ACC112 (cell line): ENCODE results near the gene GJD4.

ENCODE experiments used
- H2AFZ ChIP-seq: fragments of 200-600 bp; sonication (generic); one replicate; pipeline ENCODE4 v1.6.0; 2017; ENCODE audit warnings: antibody characterized with exemption, low read length; ENCODE audit not compliant: unreplicated experiment
- H3K27ac ChIP-seq: fragments of 200-600 bp; sonication (generic); 2 replicates; pipeline ENCODE4 v1.5.1; 2014; ENCODE audit warnings: low read depth, mild to moderate bottlenecking, antibody characterized with exemption, low read length, moderate library complexity
- H3K27me3 ChIP-seq: fragments of 200-600 bp; sonication (generic); 2 replicates; pipeline ENCODE4 v1.6.1; 2014; ENCODE audit warnings: mild to moderate bottlenecking, antibody characterized with exemption, low read length, moderate library complexity, mixed read lengths; ENCODE audit not compliant: insufficient read depth
- H3K36me3 ChIP-seq: fragments of 200-600 bp; sonication (generic); 2 replicates; pipeline ENCODE4 v1.6.1; 2016; ENCODE audit warnings: mild to moderate bottlenecking, antibody characterized with exemption, low read length, moderate library complexity, mixed read lengths; ENCODE audit not compliant: insufficient read depth
- H3K4me1 ChIP-seq: fragments of 200-600 bp; sonication (generic); one replicate; pipeline ENCODE4 v1.6.1; 2016; ENCODE audit warnings: low read length, mixed read lengths; ENCODE audit not compliant: insufficient read depth, unreplicated experiment, control insufficient read depth
- H3K4me3 ChIP-seq: fragments of 200-600 bp; sonication (generic); 2 replicates; pipeline ENCODE4 v1.5.1; 2014; ENCODE audit warnings: mild to moderate bottlenecking, low read depth, low read length
- H3K79me2 ChIP-seq: fragments of 200-600 bp; sonication (generic); one replicate; pipeline ENCODE4 v1.6.0; 2016; ENCODE audit warnings: low read length; ENCODE audit not compliant: control insufficient read depth, unreplicated experiment, insufficient read depth

The GJD4 gene

GRCh38 chr10:35639021-35639727, 34.0 kb downstream of the GJD4 start:
- no peak overlapping the region for H2AFZ ChIP-seq
- no peaks in the 10 kb centered on the region for H3K27me3 ChIP-seq
- peak overlapping the region; percentile 79 for H3K4me3 ChIP-seq
- H3K27ac ChIP-seq, result no peak overlapping the region
- H3K79me2 ChIP-seq, result no peaks in the 10 kb centered on the region
- no peaks in the 10 kb centered on the region for H3K4me1 ChIP-seq
- no peaks in the 10 kb centered on the region for H3K36me3 ChIP-seq

GRCh38 chr10:35639728-35640401, 34.7 kb downstream of the GJD4 start:
- H3K4me1 ChIP-seq, result no peaks in the 10 kb centered on the region
- no peak overlapping the region for H2AFZ ChIP-seq
- H3K36me3 ChIP-seq, result no peaks in the 10 kb centered on the region
- H3K27me3 ChIP-seq, result no peaks in the 10 kb centered on the region
- peak overlapping the region; percentile 79 for H3K4me3 ChIP-seq
- no peak overlapping the region for H3K27ac ChIP-seq
- no peaks in the 10 kb centered on the region for H3K79me2 ChIP-seq

DNA sequence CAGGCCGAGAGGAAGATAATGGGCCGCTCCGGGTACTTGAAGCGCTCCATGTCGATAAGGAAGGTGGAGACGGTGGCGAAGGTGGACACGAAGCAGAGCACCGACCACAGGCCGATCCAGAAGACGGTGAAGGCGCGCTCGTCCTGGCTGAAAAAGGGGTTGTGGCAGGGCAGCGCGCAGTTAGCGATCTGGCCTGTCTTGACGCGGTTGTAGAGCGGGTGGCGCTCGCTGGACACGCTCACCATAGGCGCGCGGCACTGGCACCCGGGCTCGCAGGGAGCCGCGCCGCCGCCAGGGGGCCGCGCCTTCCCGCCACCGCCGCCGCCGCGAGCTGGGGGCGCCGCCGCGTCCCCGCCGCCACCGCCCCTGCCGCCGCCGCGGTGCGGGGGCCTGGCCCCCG, 35.3 kb downstream of the GJD4 start:
- Histone ChIP-seq H3K4me3 (peak overlapping the region; percentile 79), H3K4me1 (no peaks in the 10 kb centered on the region), H3K27me3 (no peaks in the 10 kb centered on the region), H3K27ac (no peak overlapping the region), H3K36me3 (no peaks in the 10 kb centered on the region), H3K79me2 (no peaks in the 10 kb centered on the region), H2AFZ (no peak overlapping the region)

GRCh38 chr10:35640951-35641675, 36.0 kb downstream of the GJD4 start:
- Histone ChIP-seq H3K36me3 (no peaks in the 10 kb centered on the region), H3K4me3 (peak overlapping the region; percentile 93), H3K79me2 (no peaks in the 10 kb centered on the region), H3K4me1 (no peaks in the 10 kb centered on the region), H3K27ac (no peak overlapping the region), H3K27me3 (no peaks in the 10 kb centered on the region), H2AFZ (peak overlapping the region; percentile 93)

DNA sequence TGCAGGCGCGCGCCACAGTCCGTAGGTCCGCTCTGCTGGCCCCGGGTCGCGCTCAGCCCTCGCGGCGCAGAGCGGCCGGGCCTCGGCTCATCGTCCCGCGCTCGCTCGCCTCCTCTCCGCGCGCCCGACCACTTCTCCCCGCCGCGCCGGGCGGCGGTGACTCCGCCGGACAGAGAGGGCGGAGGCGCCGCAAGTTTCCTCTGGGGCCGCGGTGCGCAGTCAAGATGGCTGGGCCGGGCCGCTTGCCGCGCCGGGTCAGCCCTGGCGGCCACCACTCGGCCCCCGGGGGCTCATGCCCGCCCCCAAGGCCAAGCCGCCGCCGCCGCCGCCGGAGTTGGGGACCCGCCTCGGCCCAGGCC, 36.5 kb downstream of the GJD4 start:
- Histone ChIP-seq H2AFZ (peak overlapping the region; percentile 93), H3K27me3 (no peaks in the 10 kb centered on the region), H3K27ac (no peak overlapping the region), H3K36me3 (no peaks in the 10 kb centered on the region), H3K4me1 (no peaks in the 10 kb centered on the region), H3K79me2 (no peaks in the 10 kb centered on the region), H3K4me3 (peak overlapping the region; percentile 93)

GRCh38 chr10:35642035-35642792, 37.1 kb downstream of the GJD4 start, which contains the start of gene FZD8:
Gene FZD8 (minus strand): TSS chr10:35642296. CDS start chr10:35641429, 867 bp downstream.
- no peaks in the 10 kb centered on the region for H3K79me2 ChIP-seq
- peak within 1 kb of the TSS; percentile 97 for H2AFZ ChIP-seq
- no peaks in the 10 kb centered on the region for H3K36me3 ChIP-seq
- no peak within 1 kb of the TSS for H3K27ac ChIP-seq
- peak within 1 kb of the TSS; percentile 93 for H3K4me3 ChIP-seq
- no peaks in the 10 kb centered on the region for H3K4me1 ChIP-seq
- H3K27me3 ChIP-seq, result no peaks in the 10 kb centered on the region

GRCh38 chr10:35642793-35643114, 37.6 kb downstream of the GJD4 start:
- Histone ChIP-seq H3K4me1 (no peaks in the 10 kb centered on the region), H3K27ac (no peak overlapping the region), H3K79me2 (no peaks in the 10 kb centered on the region), H3K27me3 (no peaks in the 10 kb centered on the region), H3K36me3 (no peaks in the 10 kb centered on the region), H2AFZ (peak overlapping the region; percentile 97), H3K4me3 (peak overlapping the region; percentile 93)

GRCh38 chr10:35643151-35644049, 38.3 kb downstream of the GJD4 start:
- Histone ChIP-seq H3K79me2 (no peaks in the 10 kb centered on the region), H3K27me3 (no peaks in the 10 kb centered on the region), H3K36me3 (no peaks in the 10 kb centered on the region), H3K27ac (no peak overlapping the region), H2AFZ (peak overlapping the region; percentile 97), H3K4me3 (peak overlapping the region; percentile 93), H3K4me1 (no peaks in the 10 kb centered on the region)

DNA sequence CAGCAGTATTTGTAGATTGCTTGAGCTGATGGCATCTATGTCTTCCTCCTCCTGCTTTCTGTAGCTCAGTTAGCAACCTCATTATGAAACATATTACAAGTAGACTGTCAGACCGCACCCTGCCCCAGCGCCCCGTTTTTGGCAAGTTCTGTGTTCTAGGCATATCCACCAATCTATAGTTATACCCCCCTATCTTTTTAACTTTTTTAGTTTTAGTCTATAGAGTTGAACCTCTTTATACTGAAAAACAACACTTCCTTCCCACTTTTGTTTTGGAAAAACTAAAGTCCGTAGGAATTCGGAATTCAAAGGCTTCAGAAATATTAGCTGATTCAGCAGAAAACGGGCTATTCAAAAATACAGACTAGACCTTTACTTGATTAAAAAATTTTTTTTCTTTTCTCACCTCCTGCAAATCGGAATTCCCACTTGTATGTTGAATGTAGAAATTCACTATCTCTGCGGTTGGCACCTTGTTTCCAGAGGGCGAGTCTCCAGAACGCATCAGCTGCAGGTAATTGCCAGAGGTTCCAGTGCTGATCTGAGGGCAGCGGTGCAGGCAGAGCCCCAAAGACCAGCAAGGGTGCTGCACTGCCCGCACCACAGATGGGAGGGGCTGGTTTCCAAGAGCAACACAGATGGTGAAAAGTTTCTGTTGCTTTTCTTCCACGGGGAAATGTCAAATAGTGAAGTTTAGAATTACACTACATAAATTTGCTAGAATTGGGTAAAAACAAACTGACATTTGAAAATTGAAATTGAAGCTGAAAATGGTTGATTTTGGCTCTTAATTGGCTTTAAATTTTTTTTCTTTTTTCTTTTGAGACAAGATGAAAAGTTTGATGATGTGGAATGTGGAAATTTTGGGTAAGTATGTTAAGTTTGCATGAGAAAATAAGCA, 39.2 kb downstream of the GJD4 start:
- no peaks in the 10 kb centered on the region for H3K27me3 ChIP-seq
- H3K36me3 ChIP-seq, result no peaks in the 10 kb centered on the region
- H3K79me2 ChIP-seq, result no peaks in the 10 kb centered on the region
- H2AFZ ChIP-seq, result peak overlapping the region; percentile 97
- H3K27ac ChIP-seq, result no peak overlapping the region
- H3K4me1 ChIP-seq, result no peaks in the 10 kb centered on the region
- peak overlapping the region; percentile 93 for H3K4me3 ChIP-seq
